ENCODE measurements around the gene TENM3. TPM values are rescaled to one million over a fixed set of nuclear protein-coding genes. Genes with fewer than 3 reads are reported as not detected.

Gene TENM3
- total RNA-seq, 1 experiment from 2014 or later: 71.0 TPM

- no peak for TF ChIP-seq PRDM15 (CRISPR knock-in tag; IDR thresholded peaks at IDR 0.05)
- no peak for TF ChIP-seq NFYB (CRISPR knock-in tag; conservative IDR thresholded peaks at IDR 0.05; ENCODE audit: low read depth)
- peak; percentile 57; the same call in 1 of the 2 replicates for TF ChIP-seq SP1 (CRISPR knock-in tag; conservative IDR thresholded peaks at IDR 0.05)
- TF ChIP-seq, protein P1, sequence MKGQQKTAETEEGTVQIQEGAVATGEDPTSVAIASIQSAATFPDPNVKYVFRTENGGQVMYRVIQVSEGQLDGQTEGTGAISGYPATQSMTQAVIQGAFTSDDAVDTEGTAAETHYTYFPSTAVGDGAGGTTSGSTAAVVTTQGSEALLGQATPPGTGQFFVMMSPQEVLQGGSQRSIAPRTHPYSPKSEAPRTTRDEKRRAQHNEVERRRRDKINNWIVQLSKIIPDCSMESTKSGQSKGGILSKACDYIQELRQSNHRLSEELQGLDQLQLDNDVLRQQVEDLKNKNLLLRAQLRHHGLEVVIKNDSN (CRISPR knock-in tag; IDR thresholded peaks at IDR 0.05): no peak
- TF ChIP-seq RORB (CRISPR knock-in tag; IDR thresholded peaks at IDR 0.05): no peak
- no peak for TF ChIP-seq NFE2L1 (CRISPR knock-in tag; IDR thresholded peaks at IDR 0.05)
- TF ChIP-seq RELA (CRISPR knock-in tag; IDR thresholded peaks at IDR 0.05; ENCODE audit: borderline replicate concordance): no peak
- peak; percentile 96 for TF ChIP-seq ETV6 (CRISPR knock-in tag; IDR thresholded peaks at IDR 0.05)
- TF ChIP-seq, protein P2, sequence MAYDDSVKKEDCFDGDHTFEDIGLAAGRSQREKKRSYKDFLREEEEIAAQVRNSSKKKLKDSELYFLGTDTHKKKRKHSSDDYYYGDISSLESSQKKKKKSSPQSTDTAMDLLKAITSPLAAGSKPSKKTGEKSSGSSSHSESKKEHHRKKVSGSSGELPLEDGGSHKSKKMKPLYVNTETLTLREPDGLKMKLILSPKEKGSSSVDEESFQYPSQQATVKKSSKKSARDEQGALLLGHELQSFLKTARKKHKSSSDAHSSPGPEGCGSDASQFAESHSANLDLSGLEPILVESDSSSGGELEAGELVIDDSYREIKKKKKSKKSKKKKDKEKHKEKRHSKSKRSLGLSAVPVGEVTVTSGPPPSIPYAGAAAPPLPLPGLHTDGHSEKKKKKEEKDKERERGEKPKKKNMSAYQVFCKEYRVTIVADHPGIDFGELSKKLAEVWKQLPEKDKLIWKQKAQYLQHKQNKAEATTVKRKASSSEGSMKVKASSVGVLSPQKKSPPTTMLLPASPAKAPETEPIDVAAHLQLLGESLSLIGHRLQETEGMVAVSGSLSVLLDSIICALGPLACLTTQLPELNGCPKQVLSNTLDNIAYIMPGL (CRISPR knock-in tag; IDR thresholded peaks at IDR 0.05): no peak
- no peak for TF ChIP-seq NR2C2 (CRISPR knock-in tag; IDR thresholded peaks at IDR 0.05)
- no peak for TF ChIP-seq ZNF232 (CRISPR knock-in tag; IDR thresholded peaks at IDR 0.05)
- TF ChIP-seq CBFB (CRISPR knock-in tag; IDR thresholded peaks at IDR 0.05; ENCODE audit: low read depth): peak; percentile 65; the same call in 1 of the 2 replicates
- 0 out of 2 replicates have a peak, but pooled peaks have one; percentile 13 for TF ChIP-seq ZNF671 (CRISPR knock-in tag; IDR thresholded peaks at IDR 0.05)
- TF ChIP-seq, protein P3, sequence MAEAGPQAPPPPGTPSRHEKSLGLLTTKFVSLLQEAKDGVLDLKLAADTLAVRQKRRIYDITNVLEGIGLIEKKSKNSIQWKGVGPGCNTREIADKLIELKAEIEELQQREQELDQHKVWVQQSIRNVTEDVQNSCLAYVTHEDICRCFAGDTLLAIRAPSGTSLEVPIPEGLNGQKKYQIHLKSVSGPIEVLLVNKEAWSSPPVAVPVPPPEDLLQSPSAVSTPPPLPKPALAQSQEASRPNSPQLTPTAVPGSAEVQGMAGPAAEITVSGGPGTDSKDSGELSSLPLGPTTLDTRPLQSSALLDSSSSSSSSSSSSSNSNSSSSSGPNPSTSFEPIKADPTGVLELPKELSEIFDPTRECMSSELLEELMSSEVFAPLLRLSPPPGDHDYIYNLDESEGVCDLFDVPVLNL (CRISPR knock-in tag; IDR thresholded peaks at IDR 0.05; ENCODE audit: borderline replicate concordance, low read depth): no peak
- TF ChIP-seq ZBTB43 (CRISPR knock-in tag; IDR thresholded peaks at IDR 0.05): no peak
- TF ChIP-seq ZNF416 (CRISPR knock-in tag; IDR thresholded peaks at IDR 0.05): no peak
- peak; percentile 50; the same call in 1 of the 2 replicates for TF ChIP-seq FOXK1 (CRISPR knock-in tag; IDR thresholded peaks at IDR 0.05)
- 0 out of 2 replicates have a peak, but pooled peaks have one; percentile 42 for TF ChIP-seq NFATC4 (CRISPR knock-in tag; IDR thresholded peaks at IDR 0.05)
- TF ChIP-seq JUN (CRISPR knock-in tag; IDR thresholded peaks at IDR 0.05): no peak
- no peak for TF ChIP-seq E2F1 (CRISPR knock-in tag; IDR thresholded peaks at IDR 0.05)
- TF ChIP-seq, protein P4, sequence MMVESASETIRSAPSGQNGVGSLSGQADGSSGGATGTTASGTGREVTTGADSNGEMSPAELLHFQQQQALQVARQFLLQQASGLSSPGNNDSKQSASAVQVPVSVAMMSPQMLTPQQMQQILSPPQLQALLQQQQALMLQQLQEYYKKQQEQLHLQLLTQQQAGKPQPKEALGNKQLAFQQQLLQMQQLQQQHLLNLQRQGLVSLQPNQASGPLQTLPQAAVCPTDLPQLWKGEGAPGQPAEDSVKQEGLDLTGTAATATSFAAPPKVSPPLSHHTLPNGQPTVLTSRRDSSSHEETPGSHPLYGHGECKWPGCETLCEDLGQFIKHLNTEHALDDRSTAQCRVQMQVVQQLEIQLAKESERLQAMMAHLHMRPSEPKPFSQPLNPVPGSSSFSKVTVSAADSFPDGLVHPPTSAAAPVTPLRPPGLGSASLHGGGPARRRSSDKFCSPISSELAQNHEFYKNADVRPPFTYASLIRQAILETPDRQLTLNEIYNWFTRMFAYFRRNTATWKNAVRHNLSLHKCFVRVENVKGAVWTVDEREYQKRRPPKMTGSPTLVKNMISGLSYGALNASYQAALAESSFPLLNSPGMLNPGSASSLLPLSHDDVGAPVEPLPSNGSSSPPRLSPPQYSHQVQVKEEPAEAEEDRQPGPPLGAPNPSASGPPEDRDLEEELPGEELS (CRISPR knock-in tag; IDR thresholded peaks at IDR 0.05): peak; percentile 60; the same call in 1 of the 2 replicates
- TF ChIP-seq, protein P5, sequence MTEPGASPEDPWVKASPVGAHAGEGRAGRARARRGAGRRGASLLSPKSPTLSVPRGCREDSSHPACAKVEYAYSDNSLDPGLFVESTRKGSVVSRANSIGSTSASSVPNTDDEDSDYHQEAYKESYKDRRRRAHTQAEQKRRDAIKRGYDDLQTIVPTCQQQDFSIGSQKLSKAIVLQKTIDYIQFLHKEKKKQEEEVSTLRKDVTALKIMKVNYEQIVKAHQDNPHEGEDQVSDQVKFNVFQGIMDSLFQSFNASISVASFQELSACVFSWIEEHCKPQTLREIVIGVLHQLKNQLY (CRISPR knock-in tag; IDR thresholded peaks at IDR 0.05): no peak
- TF ChIP-seq, protein P6, sequence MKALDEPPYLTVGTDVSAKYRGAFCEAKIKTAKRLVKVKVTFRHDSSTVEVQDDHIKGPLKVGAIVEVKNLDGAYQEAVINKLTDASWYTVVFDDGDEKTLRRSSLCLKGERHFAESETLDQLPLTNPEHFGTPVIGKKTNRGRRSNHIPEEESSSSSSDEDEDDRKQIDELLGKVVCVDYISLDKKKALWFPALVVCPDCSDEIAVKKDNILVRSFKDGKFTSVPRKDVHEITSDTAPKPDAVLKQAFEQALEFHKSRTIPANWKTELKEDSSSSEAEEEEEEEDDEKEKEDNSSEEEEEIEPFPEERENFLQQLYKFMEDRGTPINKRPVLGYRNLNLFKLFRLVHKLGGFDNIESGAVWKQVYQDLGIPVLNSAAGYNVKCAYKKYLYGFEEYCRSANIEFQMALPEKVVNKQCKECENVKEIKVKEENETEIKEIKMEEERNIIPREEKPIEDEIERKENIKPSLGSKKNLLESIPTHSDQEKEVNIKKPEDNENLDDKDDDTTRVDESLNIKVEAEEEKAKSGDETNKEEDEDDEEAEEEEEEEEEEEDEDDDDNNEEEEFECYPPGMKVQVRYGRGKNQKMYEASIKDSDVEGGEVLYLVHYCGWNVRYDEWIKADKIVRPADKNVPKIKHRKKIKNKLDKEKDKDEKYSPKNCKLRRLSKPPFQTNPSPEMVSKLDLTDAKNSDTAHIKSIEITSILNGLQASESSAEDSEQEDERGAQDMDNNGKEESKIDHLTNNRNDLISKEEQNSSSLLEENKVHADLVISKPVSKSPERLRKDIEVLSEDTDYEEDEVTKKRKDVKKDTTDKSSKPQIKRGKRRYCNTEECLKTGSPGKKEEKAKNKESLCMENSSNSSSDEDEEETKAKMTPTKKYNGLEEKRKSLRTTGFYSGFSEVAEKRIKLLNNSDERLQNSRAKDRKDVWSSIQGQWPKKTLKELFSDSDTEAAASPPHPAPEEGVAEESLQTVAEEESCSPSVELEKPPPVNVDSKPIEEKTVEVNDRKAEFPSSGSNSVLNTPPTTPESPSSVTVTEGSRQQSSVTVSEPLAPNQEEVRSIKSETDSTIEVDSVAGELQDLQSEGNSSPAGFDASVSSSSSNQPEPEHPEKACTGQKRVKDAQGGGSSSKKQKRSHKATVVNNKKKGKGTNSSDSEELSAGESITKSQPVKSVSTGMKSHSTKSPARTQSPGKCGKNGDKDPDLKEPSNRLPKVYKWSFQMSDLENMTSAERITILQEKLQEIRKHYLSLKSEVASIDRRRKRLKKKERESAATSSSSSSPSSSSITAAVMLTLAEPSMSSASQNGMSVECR (CRISPR knock-in tag; IDR thresholded peaks at IDR 0.05; ENCODE audit: borderline replicate concordance): no peak
Measured at GRCh38 chr4:182560358-182560757, 317.2 kb downstream of the TENM3 start (continued).
